ENCODE measurements around the gene FOXQ1. TPM values are rescaled to one million over a fixed set of nuclear protein-coding genes. Genes with fewer than 3 reads are reported as not detected.
A peak's percentile ranks its signal among the peaks of the same experiment; 100 is the strongest.

FOXQ1 gene
- total and polyA plus RNA-seq, 7 donors: 0.01 TPM; not detected in 6

GRCh38 chr6:1313767-1314503 is 2.0 kb downstream of the FOXQ1 start:
- TF ChIP-seq CTCF (IDR thresholded peaks at IDR 0.05): peak; percentile 42
- Histone ChIP-seq H3K4me3 (no peak overlapping the region), H3K27me3 (ENCODE audit: insufficient read depth in 3 of 3, low read length in 2 of 3) (peaks cover 13 to 80% (median 28%) of the 10 kb centered on the region in 3 donors), H3K4me1 (peaks cover 4% of the 10 kb centered on the region), H3K36me3 (ENCODE audit: insufficient read depth in 1 of 2, low read depth in 1 of 2) (no peaks in the 10 kb centered on the region), H3K9me3 (no peaks in the 10 kb centered on the region), H3K27ac (no peak overlapping the region)
- 6 to 7% (median 7%) methylated on average over 30 to 45 of the region's 45 CpGs for WGBS, 3 donors
- DNase-seq (no peak), ATAC-seq (peak in 3 of 4 donors; percentile 56 to 69 (median 67))
- intact Hi-C loops (cut with DNase I): loop anchor here in 1 of 2 donors (10.0 kb wide), 1 partner anchor 189 kb away; no protein-coding TSS in a partner anchor

GRCh38 chr6:1314617-1315016 is 2.7 kb downstream of the FOXQ1 start:
- Histone ChIP-seq H3K27ac (no peak overlapping the region), H3K9me3 (no peaks in the 10 kb centered on the region), H3K36me3 (ENCODE audit: insufficient read depth in 1 of 2, low read depth in 1 of 2) (no peaks in the 10 kb centered on the region), H3K27me3 (ENCODE audit: insufficient read depth in 3 of 3, low read length in 2 of 3) (peaks cover 13 to 75% (median 28%) of the 10 kb centered on the region in 3 donors), H3K4me1 (peaks cover 4% of the 10 kb centered on the region), H3K4me3 (no peak overlapping the region)
- TF ChIP-seq CTCF (IDR thresholded peaks at IDR 0.05): no peak
- intact Hi-C loops (cut with DNase I): loop anchor here (5.0 to 10.0 kb wide), 2 partner anchors 68 to 190 kb away; no protein-coding TSS in a partner anchor
- no peak for DNase-seq
- ATAC-seq: no peak
- WGBS, 3 donors: 45 to 61% (median 55%) methylated on average over 2 of the region's 2 CpGs

GRCh38 chr6:1315201-1315559 is 3.3 kb downstream of the FOXQ1 start:
- DNase-seq: no peak
- intact Hi-C loops (cut with DNase I): loop anchor here (5.0 to 10.0 kb wide), 2 partner anchors 67 to 190 kb away; no protein-coding TSS in a partner anchor
- no peaks in the 10 kb centered on the region for H3K36me3 ChIP-seq (ENCODE audit: insufficient read depth in 1 of 2, low read depth in 1 of 2)
- no peak for ATAC-seq
- H3K27ac ChIP-seq: no peak overlapping the region
- no peak overlapping the region for H3K4me3 ChIP-seq
- H3K9me3 ChIP-seq: no peaks in the 10 kb centered on the region
- TF ChIP-seq CTCF (IDR thresholded peaks at IDR 0.05): no peak
- 55 to 79% (median 78%) methylated on average over 1 of the region's 1 CpG for WGBS, 3 donors
- H3K27me3 ChIP-seq (ENCODE audit: insufficient read depth in 3 of 3, low read length in 2 of 3): peaks cover 13 to 69% (median 28%) of the 10 kb centered on the region in 3 donors
- H3K4me1 ChIP-seq: peaks cover 4% of the 10 kb centered on the region

GRCh38 chr6:1315560-1316386 is 3.9 kb downstream of the FOXQ1 start:
- intact Hi-C loops (cut with DNase I): loop anchor here (5.0 to 10.0 kb wide), 2 partner anchors 67 to 191 kb away; no protein-coding TSS in a partner anchor
- no peak for DNase-seq
- Histone ChIP-seq H3K27ac (no peak overlapping the region), H3K36me3 (ENCODE audit: insufficient read depth in 1 of 2, low read depth in 1 of 2) (no peaks in the 10 kb centered on the region), H3K27me3 (ENCODE audit: insufficient read depth in 3 of 3, low read length in 2 of 3) (peaks cover 13 to 63% (median 27%) of the 10 kb centered on the region in 3 donors), H3K4me3 (peak overlapping the region; percentile 59), H3K4me1 (peaks cover 4% of the 10 kb centered on the region), H3K9me3 (no peaks in the 10 kb centered on the region)
- WGBS, 3 donors: 30 to 44% (median 39%) methylated on average over 11 of the region's 11 CpGs
- no peak for TF ChIP-seq CTCF (IDR thresholded peaks at IDR 0.05)
- no peak for ATAC-seq

Measured in psoas muscle (tissue), 8 donors.